ENCODE data around the gene FBXO46.

DNA sequence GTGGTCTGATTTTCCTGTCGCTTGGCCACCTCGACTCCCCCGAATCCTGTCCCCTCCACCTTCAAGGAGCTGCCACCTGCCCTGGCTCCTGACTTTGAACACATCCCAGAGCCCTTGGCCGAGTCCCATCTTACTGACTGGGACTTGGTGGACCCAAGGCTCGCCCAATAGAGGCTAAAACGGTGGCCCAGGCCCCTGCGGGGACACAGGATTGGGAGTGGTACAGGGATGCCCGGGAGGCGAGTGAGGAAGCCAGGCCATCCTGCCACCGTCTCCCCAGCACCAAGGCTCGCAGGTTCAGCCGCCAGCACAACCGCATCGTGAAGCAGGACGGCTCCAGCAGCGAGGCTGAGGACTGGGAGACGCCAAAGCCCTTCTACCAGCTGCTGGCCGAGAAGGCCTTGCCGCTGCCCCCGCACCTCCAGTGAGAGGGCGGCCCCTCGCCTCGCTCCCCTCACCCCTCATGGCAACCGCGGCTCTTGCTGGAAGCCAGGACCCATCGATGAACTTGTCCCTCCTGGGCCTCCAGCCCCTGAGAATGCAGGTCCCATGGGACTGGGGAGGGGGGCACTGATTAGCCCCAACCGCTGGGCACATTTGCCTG lies 33.1 kb upstream of the FBXO46 start:
- TF ChIP-seq, protein P1, sequence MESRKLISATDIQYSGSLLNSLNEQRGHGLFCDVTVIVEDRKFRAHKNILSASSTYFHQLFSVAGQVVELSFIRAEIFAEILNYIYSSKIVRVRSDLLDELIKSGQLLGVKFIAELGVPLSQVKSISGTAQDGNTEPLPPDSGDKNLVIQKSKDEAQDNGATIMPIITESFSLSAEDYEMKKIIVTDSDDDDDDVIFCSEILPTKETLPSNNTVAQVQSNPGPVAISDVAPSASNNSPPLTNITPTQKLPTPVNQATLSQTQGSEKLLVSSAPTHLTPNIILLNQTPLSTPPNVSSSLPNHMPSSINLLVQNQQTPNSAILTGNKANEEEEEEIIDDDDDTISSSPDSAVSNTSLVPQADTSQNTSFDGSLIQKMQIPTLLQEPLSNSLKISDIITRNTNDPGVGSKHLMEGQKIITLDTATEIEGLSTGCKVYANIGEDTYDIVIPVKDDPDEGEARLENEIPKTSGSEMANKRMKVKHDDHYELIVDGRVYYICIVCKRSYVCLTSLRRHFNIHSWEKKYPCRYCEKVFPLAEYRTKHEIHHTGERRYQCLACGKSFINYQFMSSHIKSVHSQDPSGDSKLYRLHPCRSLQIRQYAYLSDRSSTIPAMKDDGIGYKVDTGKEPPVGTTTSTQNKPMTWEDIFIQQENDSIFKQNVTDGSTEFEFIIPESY (IDR thresholded peaks at IDR 0.05; ENCODE audit: borderline replicate concordance, low read depth), result no peak
- no peak for TF ChIP-seq CTCF (IDR thresholded peaks at IDR 0.05)
- no peak for TF ChIP-seq TCF12 (IDR thresholded peaks at IDR 0.05)
- TF ChIP-seq EZH2phosphoT487 (IDR thresholded peaks at IDR 0.05; ENCODE audit: borderline replicate concordance, low read depth), result no peak
- no peak for TF ChIP-seq FOSL2 (IDR thresholded peaks at IDR 0.05; ENCODE audit: borderline replicate concordance, low read depth)
- TF ChIP-seq GATA2 (CRISPR knock-in tag; IDR thresholded peaks at IDR 0.05), result no peak
- TF ChIP-seq GABPA (IDR thresholded peaks at IDR 0.05; ENCODE audit: low read depth), result no peak
